Activated gamma-delta T cell treated with anti-CD3 and anti-CD28 coated beads, Interleukin-2, amount 50 U/mL, for 16 hours (primary cell): Measurements from ENCODE around the gene PREB.

Experiments
- DNase-seq: peaks from one replicate; pipeline ENCODE4 v3.0.0-alpha.2; 2020; ENCODE audit warnings: low read depth

The PREB gene

GRCh38 chr2:27082773-27083409 lies 51.5 kb downstream of the PREB start:
- DNase-seq: no peak

DNA sequence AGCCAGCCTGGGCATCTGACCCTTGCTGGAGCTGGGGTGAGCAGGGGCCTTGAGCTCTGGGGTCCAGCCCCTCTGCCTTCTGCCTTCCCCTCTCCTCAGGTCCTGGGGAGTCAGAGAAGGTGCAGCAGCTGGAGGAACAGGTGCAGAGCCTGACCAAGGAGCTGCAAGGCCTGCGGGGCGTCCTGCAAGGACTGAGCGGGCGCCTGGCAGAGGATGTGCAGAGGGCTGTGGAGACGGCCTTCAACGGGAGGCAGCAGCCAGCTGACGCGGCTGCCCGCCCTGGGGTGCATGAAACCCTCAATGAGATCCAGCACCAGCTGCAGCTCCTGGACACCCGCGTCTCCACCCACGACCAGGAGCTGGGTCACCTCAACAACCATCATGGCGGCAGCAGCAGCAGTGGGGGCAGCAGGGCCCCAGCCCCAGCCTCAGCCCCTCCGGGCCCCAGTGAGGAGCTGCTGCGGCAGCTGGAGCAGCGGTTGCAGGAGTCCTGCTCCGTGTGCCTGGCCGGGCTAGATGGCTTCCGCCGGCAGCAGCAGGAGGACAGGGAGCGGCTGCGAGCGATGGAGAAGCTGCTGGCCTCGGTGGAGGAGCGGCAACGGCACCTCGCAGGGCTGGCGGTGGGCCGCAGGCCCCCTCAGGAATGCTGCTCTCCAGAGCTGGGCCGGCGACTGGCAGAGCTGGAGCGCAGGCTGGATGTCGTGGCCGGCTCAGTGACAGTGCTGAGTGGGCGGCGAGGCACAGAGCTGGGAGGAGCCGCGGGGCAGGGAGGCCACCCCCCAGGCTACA lies 52.3 kb downstream of the PREB start:
- DNase-seq: no peak
